Neuronal stem cell (in vitro differentiated cells): Measurements from ENCODE around the gene PRKRA.
A peak's percentile ranks its signal among the peaks of the same experiment; 100 is the strongest.

Experiments
- DNase-seq: peaks from one replicate; pipeline ENCODE4 v3.0.0-alpha.2; 2013; ENCODE audit warnings: low spot score
- H2AFZ ChIP-seq: one replicate; pipeline ENCODE4 v1.6.1; 2013; ENCODE audit warnings: mild to moderate bottlenecking, low read length, inconsistent platforms
- H2AK5ac ChIP-seq: 2 replicates; pipeline ENCODE4 v1.6.1; 2013; ENCODE audit warnings: low read depth, mild to moderate bottlenecking, inconsistent platforms, low read length, moderate library complexity, mixed read lengths
- H2BK120ac ChIP-seq: 2 replicates; pipeline ENCODE4 v1.6.1; 2013; ENCODE audit warnings: low read depth, mild to moderate bottlenecking, inconsistent platforms, low read length, moderate library complexity, mixed read lengths
- H2BK12ac ChIP-seq: one replicate; pipeline ENCODE4 v1.6.1; 2013; ENCODE audit warnings: low read length, inconsistent platforms
- H2BK15ac ChIP-seq: 2 replicates; pipeline ENCODE4 v1.6.1; 2013; ENCODE audit warnings: mild to moderate bottlenecking, low read length, inconsistent platforms, mixed read lengths
- H2BK5ac ChIP-seq: one replicate; pipeline ENCODE4 v1.6.1; 2013; ENCODE audit warnings: inconsistent platforms, mild to moderate bottlenecking, low read length, moderate library complexity
- H3K14ac ChIP-seq: one replicate; pipeline ENCODE4 v1.6.1; 2013; ENCODE audit warnings: low read length, inconsistent platforms
- H3K18ac ChIP-seq: 2 replicates; pipeline ENCODE4 v1.6.1; 2013; ENCODE audit warnings: low read length, inconsistent platforms
- H3K23ac ChIP-seq: 2 replicates; pipeline ENCODE4 v1.6.1; 2013; ENCODE audit warnings: low read depth, mild to moderate bottlenecking, mixed read lengths, low read length, inconsistent platforms; ENCODE audit not compliant: poor library complexity
- H3K27ac ChIP-seq: replicated peaks from 3 replicates; pipeline ENCODE4 v1.5.1; 2013; ENCODE audit warnings: low read length, inconsistent platforms
- H3K27me3 ChIP-seq, 3 experiments: 2 replicates each; pipeline ENCODE4 v1.6.1; 2013; ENCODE audit warnings: low read length in 3 of 3, mild to moderate bottlenecking in 2 of 3, inconsistent platforms in 1 of 3, low read depth in 1 of 3, mixed read lengths in 1 of 3, moderate library complexity in 1 of 3; ENCODE audit not compliant: control insufficient read depth in 3 of 3, insufficient read depth in 3 of 3
- H3K36me3 ChIP-seq, 2 donors: replicated peaks in 1 of 2; 2 replicates each; pipeline ENCODE4 v1.6.1; 2013; ENCODE audit warnings: low read length in 2 of 2; ENCODE audit not compliant: control insufficient read depth in 2 of 2, insufficient read depth in 2 of 2
- H3K4ac ChIP-seq: 2 replicates; pipeline ENCODE4 v1.6.1; 2013; ENCODE audit warnings: inconsistent platforms, mild to moderate bottlenecking, low read length, moderate library complexity
- H3K4me1 ChIP-seq, 2 donors: 1 replicate in 1 of 2; 2 replicates in 1 of 2; pipeline ENCODE4 v1.6.1; 2013; ENCODE audit warnings: low read length in 2 of 2, low read depth in 1 of 2; ENCODE audit not compliant: control insufficient read depth in 2 of 2, insufficient read depth in 1 of 2
- H3K4me2 ChIP-seq: one replicate; pipeline ENCODE4 v1.6.1; 2013; ENCODE audit warnings: mild to moderate bottlenecking, low read length, inconsistent platforms; ENCODE audit not compliant: insufficient read depth, poor library complexity, severe bottlenecking
- H3K4me3 ChIP-seq, 2 donors: 2 replicates each; pipeline ENCODE4 v1.5.1; 2013; ENCODE audit warnings: low read length in 2 of 2, mild to moderate bottlenecking in 2 of 2, inconsistent platforms in 1 of 2, moderate library complexity in 1 of 2
- H3K79me1 ChIP-seq: one replicate; pipeline ENCODE4 v1.6.1; 2013; ENCODE audit warnings: low read depth, mild to moderate bottlenecking, inconsistent platforms, low read length, moderate library complexity
- H3K9ac ChIP-seq: one replicate; pipeline ENCODE4 v1.6.1; 2013; ENCODE audit warnings: mild to moderate bottlenecking, low read depth, low read length, inconsistent platforms; ENCODE audit not compliant: poor library complexity
- H3K9me3 ChIP-seq, 2 donors: replicated peaks in 1 of 2; 2 replicates each; pipeline versions ENCODE3 to v1.6.1; 2013; ENCODE audit warnings: low read length in 2 of 2, mild to moderate bottlenecking in 2 of 2, inconsistent platforms in 1 of 2, low read depth in 1 of 2, mixed read lengths in 1 of 2, moderate library complexity in 1 of 2; ENCODE audit not compliant: control insufficient read depth in 2 of 2, insufficient read depth in 1 of 2
- H4K8ac ChIP-seq: one replicate; pipeline ENCODE4 v1.6.1; 2013; ENCODE audit warnings: low read depth, mild to moderate bottlenecking, inconsistent platforms, low read length, moderate library complexity
- H4K91ac ChIP-seq: one replicate; pipeline ENCODE4 v1.6.1; 2013; ENCODE audit warnings: low read length, low read depth, mild to moderate bottlenecking, inconsistent platforms; ENCODE audit not compliant: poor library complexity
- WGBS, 2 donors: extraction: QIAGEN DNeasy Blood & Tissue Kit; methylation state at CpG; one replicate each; pipeline ENCODE4 v1.1.7; 2013; ENCODE audit warnings: missing lambda C conversion rate in 2 of 2, mixed read lengths in 1 of 2; ENCODE audit not compliant: insufficient read length in 2 of 2, insufficient replicate concordance in 1 of 2; ENCODE audit errors: extremely low coverage in 2 of 2; 5-methylcytosine and 5-hydroxymethylcytosine counted together

The PRKRA gene

DNA sequence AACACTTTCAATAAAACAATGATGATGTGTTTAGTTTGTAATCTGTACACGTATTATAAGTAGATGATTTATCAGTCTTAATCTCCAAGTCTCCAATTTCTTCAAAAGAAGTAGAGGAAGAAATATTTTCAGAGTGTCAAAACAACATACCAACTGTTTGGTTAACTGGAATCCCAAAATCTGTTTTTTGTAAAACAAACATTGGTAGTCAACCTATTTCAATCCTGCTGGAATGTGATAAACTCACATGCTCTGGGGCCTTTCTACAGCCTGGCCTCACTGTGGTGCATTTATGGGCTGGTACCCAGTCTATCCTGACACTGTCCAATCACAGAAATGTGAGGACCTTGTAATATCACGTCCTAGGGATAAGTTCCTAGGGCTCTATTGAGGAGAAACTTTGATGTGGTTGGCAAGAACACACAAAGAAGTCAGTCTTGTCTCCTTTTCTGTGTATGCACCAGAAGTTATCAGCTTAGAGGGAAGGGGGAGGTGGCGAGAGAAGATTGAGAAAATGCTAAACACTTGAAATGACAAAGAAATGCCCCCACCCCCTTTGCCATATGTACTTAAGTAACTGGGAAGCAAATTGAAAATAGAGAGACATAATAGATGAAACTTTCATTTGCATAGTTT, 47.2 kb downstream of the PRKRA start:
- Histone ChIP-seq H3K27ac (no peak overlapping the region), H3K23ac (no peak overlapping the region), H3K4me3 (no peak overlapping the region), H4K8ac (no peak overlapping the region), H3K9me3 (no peaks in the 10 kb centered on the region), H3K18ac (no peak overlapping the region), H3K36me3 (no peaks in the 10 kb centered on the region), H3K27me3 (no peaks in the 10 kb centered on the region), H3K4me2 (no peak overlapping the region), H2BK15ac (no peak overlapping the region), H2AK5ac (no peak overlapping the region), H3K4me1 (peaks cover 0 to 3% of the 10 kb centered on the region in 2 donors), H2BK12ac (no peak overlapping the region), H2AFZ (peak overlapping the region; percentile 74), H2BK120ac (no peak overlapping the region), H3K14ac (no peak overlapping the region), H2BK5ac (no peak overlapping the region), H4K91ac (no peak overlapping the region), H3K9ac (no peak overlapping the region), H3K4ac (no peak overlapping the region), H3K79me1 (no peaks in the 10 kb centered on the region)
- no peak for DNase-seq
- WGBS, 2 donors: no CpG with 5 or more reads among the region's 3 CpGs

DNA sequence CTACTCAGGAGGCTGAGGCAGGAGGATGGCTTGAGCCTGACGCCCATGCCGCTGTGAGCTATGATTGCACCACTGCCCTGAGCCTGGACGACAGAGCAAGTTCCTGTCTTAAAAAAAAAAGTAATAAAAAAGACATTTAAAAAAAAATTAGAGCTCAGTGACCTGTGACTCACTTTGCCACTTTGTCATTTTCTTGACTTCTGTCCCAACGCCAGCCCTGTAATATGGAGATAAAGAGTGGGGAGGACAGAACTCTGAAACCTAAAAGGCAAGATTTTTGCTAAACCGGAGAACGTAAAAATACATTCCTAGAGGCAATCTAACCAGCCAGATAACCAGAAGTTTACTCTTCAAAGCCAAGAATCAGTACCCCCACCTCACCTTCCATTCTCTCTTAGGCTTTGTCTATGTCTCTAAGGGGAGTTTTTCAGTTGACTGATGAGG, 49.0 kb downstream of the PRKRA start:
- H3K4me1 ChIP-seq: peaks cover 0 to 3% of the 10 kb centered on the region in 2 donors
- no peak for DNase-seq
- no peak overlapping the region for H2BK120ac ChIP-seq
- H2AFZ ChIP-seq: no peak overlapping the region
- no peaks in the 10 kb centered on the region for H3K36me3 ChIP-seq
- H3K9ac ChIP-seq: no peak overlapping the region
- H4K91ac ChIP-seq: no peak overlapping the region
- H4K8ac ChIP-seq: no peak overlapping the region
- no peak overlapping the region for H2AK5ac ChIP-seq
- no peak overlapping the region for H3K14ac ChIP-seq
- H3K4me3 ChIP-seq: no peak overlapping the region
- H2BK5ac ChIP-seq: no peak overlapping the region
- H3K4ac ChIP-seq: no peak overlapping the region
- no peak overlapping the region for H3K4me2 ChIP-seq
- H3K27me3 ChIP-seq: no peaks in the 10 kb centered on the region
- H3K9me3 ChIP-seq: no peaks in the 10 kb centered on the region
- WGBS, 2 donors: no CpG with 5 or more reads among the region's 6 CpGs
- H2BK12ac ChIP-seq: no peak overlapping the region
- H3K27ac ChIP-seq: no peak overlapping the region
- no peak overlapping the region for H2BK15ac ChIP-seq
- H3K23ac ChIP-seq: no peak overlapping the region
- H3K79me1 ChIP-seq: no peaks in the 10 kb centered on the region
- no peak overlapping the region for H3K18ac ChIP-seq

DNA sequence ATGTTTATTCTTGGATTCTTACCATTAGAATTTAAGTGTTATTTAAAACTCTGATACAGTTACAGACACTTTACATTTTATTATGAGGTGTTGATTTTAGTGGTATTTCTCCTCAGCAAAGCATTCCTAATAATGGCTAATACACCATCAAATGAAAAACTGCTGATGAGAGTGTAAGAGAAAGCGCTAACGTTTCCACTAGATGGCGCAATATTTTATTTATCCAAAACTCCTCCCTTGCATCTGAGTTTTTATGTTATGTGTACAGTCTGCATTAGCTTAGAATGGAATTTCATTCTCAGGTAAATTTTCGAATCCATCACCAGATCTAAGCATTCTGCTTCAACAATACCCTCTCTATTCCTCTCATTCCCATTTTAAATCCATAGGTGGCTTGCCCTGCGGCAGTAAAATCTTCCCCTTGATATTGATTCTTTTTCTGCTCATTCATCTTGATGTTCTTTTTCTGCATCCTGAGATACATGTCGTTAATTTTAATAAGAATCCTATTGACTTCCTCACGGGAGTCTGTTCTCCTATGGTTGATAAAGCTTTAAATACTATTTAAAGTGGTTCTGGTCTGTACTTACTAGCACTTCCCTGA, 53.9 kb downstream of the PRKRA start:
- H2AK5ac ChIP-seq: no peak overlapping the region
- no peak overlapping the region for H2BK5ac ChIP-seq
- no peaks in the 10 kb centered on the region for H3K27me3 ChIP-seq
- H3K9ac ChIP-seq: no peak overlapping the region
- H3K4me1 ChIP-seq: no peaks in the 10 kb centered on the region
- H2BK15ac ChIP-seq: no peak overlapping the region
- no peak overlapping the region for H3K14ac ChIP-seq
- no peak overlapping the region for H4K8ac ChIP-seq
- H2AFZ ChIP-seq: peak overlapping the region; percentile 21
- DNase-seq: peak; percentile 24
- H2BK120ac ChIP-seq: no peak overlapping the region
- no peak overlapping the region for H3K18ac ChIP-seq
- H3K36me3 ChIP-seq: peaks cover 0 to 3% of the 10 kb centered on the region in 2 donors
- H3K23ac ChIP-seq: no peak overlapping the region
- H4K91ac ChIP-seq: no peak overlapping the region
- WGBS, 2 donors: no CpG with 5 or more reads among the region's 7 CpGs
- H3K4me2 ChIP-seq: no peak overlapping the region
- no peak overlapping the region for H3K4me3 ChIP-seq
- H2BK12ac ChIP-seq: no peak overlapping the region
- no peak overlapping the region for H3K27ac ChIP-seq
- no peaks in the 10 kb centered on the region for H3K79me1 ChIP-seq
- H3K4ac ChIP-seq: no peak overlapping the region
- no peaks in the 10 kb centered on the region for H3K9me3 ChIP-seq

DNA sequence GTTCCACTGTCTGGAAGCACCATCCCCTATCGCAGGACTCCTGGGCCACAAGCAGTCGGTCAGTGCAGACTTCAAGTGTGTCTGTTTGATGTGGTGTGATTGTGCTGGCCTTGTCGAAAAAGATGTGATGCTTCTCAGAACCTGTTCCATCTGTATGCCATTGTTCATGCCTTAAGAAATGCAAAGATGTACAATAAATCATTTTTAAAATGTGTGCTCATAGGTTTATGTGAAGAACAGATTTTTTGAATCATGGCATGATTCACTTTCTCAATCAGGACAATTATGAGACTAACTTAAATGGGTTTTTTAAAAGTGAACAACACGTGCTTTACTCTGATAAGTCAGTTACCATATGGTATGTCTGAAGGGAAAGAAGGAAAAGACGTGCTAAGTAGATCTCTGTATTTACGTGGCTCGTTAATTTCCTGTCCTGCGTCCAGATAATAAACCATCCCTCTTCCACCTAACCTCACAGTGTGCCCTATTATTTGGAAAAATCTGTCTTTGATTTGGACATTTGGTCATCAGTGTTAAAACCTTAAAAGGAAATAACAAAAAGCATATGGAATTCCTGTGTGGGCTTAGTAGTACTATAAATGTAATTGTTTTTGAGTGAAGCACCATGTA, 54.9 kb downstream of the PRKRA start:
- Histone ChIP-seq H3K27ac (no peak overlapping the region), H2BK120ac (no peak overlapping the region), H2AK5ac (no peak overlapping the region), H2BK15ac (no peak overlapping the region), H2AFZ (no peak overlapping the region), H4K91ac (no peak overlapping the region), H3K18ac (no peak overlapping the region), H3K36me3 (peaks cover 0 to 3% of the 10 kb centered on the region in 2 donors), H2BK12ac (no peak overlapping the region), H3K4me2 (no peak overlapping the region), H3K9ac (no peak overlapping the region), H3K4me3 (no peak overlapping the region), H3K79me1 (no peaks in the 10 kb centered on the region), H4K8ac (no peak overlapping the region), H3K4me1 (no peaks in the 10 kb centered on the region), H3K4ac (no peak overlapping the region), H3K23ac (no peak overlapping the region), H2BK5ac (no peak overlapping the region), H3K9me3 (no peaks in the 10 kb centered on the region), H3K27me3 (no peaks in the 10 kb centered on the region), H3K14ac (no peak overlapping the region)
- no CpG with 5 or more reads among the region's 8 CpGs for WGBS, 2 donors
- no peak for DNase-seq
